GM21526 (cell line): ENCODE results near the gene CHAC2.
"Not testable (repeated sequence)": the region's sequence is repeated elsewhere in the genome, so short reads cannot be mapped to it uniquely, and the experiment has no call there.

Experiments
- ATAC-seq: cut with Tn5 transposase; IDR thresholded peaks from one replicate; pipeline ENCODE4 v1.9.1; 2021; ENCODE audit warnings: moderate library complexity; ENCODE audit not compliant: unreplicated experiment, low FRiP score

The CHAC2 gene

GRCh38 chr2:53777134-53777533 is 9.5 kb downstream of the CHAC2 start:
- no peak for ATAC-seq

- no peak for ATAC-seq
Measured at GRCh38 chr2:53778536-53779162, 11.0 kb downstream of the CHAC2 start.

GRCh38 chr2:53780056-53780455 is 12.5 kb downstream of the CHAC2 start:
- ATAC-seq, result no peak

- ATAC-seq, result no peak
Measured at GRCh38 chr2:53782676-53783075, 15.1 kb downstream of the CHAC2 start.

DNA sequence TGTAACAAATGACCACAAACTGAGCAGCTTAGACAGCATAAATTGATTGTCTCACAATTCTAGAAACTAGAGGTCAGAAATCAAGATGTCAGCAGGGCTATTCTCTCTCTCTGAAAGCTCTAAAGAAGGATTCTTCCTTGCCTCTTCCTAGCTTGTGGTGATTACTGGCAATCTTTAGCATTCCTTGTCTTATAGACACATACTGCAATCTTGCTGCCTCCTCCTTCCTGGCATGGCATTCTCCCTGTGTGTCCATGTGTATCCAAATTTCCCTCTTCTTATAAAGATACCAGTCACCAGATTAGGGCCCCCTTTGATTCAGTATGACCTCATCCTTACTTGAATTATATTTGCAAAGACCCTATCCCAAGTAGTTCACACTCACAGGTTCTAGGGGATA is 16.8 kb downstream of the CHAC2 start:
- ATAC-seq, result no peak

DNA sequence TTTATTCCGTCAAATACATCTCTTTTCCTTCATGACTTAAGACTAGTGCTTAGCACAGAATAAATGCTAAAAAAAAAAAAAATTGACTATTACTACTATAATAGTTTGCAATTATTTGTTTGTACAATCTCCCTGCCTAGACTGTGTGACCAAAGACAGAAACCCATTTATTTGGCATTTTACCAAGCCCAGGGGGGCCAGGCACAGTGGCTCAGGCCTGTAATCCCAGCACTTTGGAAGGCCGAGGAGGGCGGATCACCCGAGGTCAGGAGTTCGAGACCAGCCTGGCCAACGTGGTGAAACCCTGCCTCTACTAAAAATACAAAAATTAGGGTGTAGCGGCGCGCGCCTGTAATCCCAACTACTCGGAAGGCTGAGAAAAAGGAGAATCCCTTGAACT is 17.8 kb downstream of the CHAC2 start:
- no peak for ATAC-seq

DNA sequence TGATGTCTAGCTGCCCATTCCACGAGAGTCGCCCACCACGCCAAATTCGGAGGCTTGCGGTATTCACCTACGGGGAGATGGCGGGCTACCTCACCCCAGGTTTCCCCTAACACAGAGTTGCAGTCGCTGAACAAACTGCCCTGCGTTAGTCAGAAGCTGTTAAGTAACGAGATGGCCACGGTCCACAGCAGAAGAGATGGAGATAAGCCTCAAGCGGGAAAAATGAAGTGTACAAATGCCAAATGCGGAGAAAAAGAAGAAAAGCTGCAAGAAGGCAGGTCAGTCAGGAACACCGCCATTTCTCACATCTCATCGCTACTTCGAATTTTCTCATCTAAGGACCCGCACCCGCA is 18.7 kb downstream of the CHAC2 start:
- peak; percentile 9 for ATAC-seq

- peak; percentile 96 for ATAC-seq
Measured at GRCh38 chr2:53786705-53787613, 19.4 kb downstream of the CHAC2 start, which contains the start of the genes ASB3 and ERLEC1. Gene ASB3 (minus strand): TSS chr2:53786953. CDS start chr2:53765572, 21,381 bp downstream. Gene ERLEC1 (plus strand): TSS chr2:53787044. CDS start chr2:53787211, 167 bp downstream.

DNA sequence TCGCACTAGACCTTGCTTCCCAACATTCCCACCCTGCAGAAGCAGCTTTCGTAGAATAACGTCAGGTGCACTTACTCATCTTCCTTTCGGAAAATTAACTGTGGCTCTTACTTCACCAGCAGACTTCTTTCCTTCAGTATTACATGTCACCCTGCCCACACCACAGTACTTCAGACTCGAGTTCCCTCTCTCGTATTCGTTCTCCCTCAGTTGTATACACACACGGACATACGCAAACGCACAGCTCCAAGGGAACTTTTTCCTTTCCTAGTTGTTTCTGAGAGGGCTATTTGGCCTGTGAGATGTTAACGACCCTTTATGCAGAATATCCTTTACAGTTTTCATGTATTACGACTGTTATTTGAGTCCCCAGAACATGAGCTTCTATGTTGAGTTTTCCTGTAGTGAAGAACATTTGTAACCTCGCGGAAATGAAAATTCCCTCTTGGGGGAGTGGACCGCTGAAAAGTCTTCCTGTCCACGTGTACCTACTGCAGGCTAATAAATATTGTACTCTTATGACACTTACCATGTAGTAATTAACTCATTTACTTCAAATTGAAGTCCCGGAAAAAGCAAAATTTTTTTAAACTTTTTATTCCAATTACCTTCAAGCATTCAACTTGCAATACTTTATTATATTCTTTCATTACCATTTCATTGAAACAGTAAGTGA is 20.1 kb downstream of the CHAC2 start:
- no peak for ATAC-seq

DNA sequence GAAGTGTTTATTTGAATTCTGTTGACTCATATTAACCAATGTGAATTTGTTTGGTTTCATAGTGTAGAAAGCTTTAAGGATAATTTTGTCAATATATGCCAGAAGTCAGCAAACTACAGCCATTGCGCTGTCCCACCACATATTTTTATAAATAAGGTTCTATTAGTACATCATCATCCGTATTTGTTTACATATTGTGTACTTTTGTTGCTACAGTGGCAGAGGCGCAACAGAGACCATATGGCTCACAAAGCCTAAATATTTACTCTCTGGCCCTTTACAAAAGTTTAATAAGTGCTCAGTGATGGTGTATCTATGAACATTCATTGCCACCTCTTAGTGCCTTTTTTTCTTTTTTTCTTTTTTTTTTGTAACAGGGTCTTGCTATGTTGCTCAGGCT is 25.7 kb downstream of the CHAC2 start:
- ATAC-seq, result no peak

DNA sequence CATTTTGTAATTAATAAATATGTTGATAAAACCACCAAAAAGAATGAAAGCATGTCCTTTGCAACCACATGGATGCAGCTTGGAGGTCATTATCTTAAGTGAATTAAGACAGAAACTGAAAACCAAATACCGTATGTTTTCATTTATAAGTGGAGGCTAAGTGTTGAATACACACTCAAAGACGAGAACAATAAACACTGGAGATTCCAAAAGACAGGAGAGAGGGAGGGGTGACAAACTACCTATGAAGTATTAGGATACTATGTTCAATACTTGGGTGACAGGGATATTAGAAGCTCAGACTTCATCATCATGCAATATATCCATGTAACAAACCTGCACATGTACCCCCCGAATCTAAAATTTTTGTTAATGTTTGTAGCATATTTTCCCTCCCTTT is 26.2 kb downstream of the CHAC2 start:
- ATAC-seq, result no peak

DNA sequence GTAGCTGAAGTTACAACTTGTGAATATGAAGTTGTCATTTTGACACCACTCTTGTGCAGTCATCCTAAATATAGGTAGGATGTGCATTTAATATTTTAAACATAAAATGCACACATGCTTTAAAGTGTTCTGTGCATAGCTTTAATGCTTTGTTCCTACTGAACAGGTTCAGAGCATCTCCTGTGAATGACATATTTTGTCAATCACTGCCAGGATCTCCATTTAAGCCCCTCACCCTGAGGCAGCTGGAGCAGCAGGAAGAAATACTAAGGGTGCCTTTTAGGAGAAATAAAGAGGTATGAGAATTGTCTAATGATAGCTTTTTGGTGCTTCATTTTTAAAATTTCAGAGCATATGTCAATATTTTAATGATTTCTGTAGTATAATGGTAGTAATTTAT is 33.9 kb downstream of the CHAC2 start:
- ATAC-seq, result no peak

- no peak for ATAC-seq
Measured at GRCh38 chr2:53802617-53803151, 35.1 kb downstream of the CHAC2 start.

- ATAC-seq, result no peak
Measured at GRCh38 chr2:53811601-53812000, 44.0 kb downstream of the CHAC2 start.

DNA sequence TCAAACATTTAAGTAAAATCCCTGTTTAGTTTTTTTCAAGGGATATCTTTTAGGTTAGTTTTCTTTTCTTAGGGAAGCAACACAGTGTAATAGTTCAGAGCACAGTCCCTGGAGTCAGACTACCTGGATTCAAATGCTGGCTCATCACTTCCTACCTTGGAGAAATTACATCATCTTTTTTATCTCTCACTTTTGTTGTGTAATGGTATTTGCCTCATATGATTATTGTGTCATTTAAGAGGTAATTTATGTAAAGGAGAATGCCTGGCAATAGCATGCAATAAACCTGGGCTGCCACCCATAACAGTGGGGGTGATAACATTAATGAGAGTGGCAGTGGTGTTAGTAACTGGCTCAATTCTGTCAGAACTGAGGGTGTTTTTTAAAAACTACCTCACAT is 45.5 kb downstream of the CHAC2 start:
- no peak for ATAC-seq

- no peak for ATAC-seq
Measured at GRCh38 chr2:53818854-53819435, 51.3 kb downstream of the CHAC2 start.

DNA sequence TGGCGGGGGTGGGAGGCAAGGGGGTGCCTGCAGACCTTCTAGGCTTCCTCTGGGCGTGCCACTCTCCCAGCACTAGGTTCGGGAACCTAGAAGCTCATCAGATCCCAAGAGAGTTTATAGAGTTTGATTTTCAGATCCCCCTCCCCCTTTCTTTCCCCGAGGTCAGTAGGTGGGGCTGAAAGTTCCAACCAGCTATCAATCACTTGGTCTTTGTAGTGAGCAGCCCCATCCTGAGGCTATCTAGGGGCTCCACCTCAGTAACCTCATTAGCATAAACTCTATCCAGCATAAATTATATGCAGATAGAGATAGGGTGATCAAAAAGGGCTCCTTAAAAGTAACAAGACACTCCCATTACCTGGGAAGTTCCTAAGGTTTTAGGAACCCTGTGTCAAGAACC is 52.0 kb downstream of the CHAC2 start:
- ATAC-seq, result no peak

- no peak for ATAC-seq
Measured at GRCh38 chr2:53820048-53820447, 52.4 kb downstream of the CHAC2 start.

DNA sequence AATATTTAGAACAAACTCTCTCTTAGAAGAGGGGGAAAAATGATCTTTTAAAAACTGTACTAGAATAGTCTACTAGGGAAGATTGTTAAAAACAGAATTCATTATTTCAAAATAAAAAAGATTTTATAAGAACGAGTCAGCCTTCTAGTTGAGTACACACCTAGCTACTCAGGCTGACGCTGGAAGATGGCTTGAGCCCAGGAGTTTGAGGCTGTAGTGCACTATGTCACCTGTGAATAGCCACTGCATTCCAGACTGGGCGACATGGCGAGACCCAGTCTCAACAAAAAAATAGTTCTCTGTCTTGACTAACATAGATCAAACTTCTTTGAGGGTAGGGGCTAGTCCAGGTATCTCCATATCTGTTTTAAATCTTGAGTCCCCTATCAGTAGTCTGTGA is 53.1 kb downstream of the CHAC2 start:
- no peak for ATAC-seq

GRCh38 chr2:53821810-53822209 is 54.2 kb downstream of the CHAC2 start:
- ATAC-seq, result no peak

- ATAC-seq, result not testable (repeated sequence)
Measured at GRCh38 chr2:53823639-53824038, 56.0 kb downstream of the CHAC2 start.
